Spleen (tissue), 7 donors: ENCODE data around the gene XDH.

Experiments
- CTCF ChIP-seq, 11 experiments: fragments of 200-600 bp in 7 of 11; fragments of 450-650 bp in 4 of 11; sonication (generic) in 4 of 11; IDR thresholded peaks in 8 of 11; conservative IDR thresholded peaks in 3 of 11; 1 replicate in 7 of 11; 2 replicates in 4 of 11; pipeline versions ENCODE4 v1.4.0 to v1.8.0; 2016 to 2021; ENCODE audit warnings: antibody characterized with exemption in 11 of 11, inconsistent platforms in 4 of 11, mild to moderate bottlenecking in 1 of 11
- POLR2A ChIP-seq, 3 donors: fragments of 450-650 bp; IDR thresholded peaks; one replicate each; pipeline ENCODE4 v1.5.1; 2017; ENCODE audit warnings: antibody characterized with exemption in 3 of 3, mild to moderate bottlenecking in 1 of 3
- POLR2AphosphoS5 ChIP-seq, 3 donors: sonication (generic); formaldehyde crosslinking; IDR thresholded peaks; one replicate each; pipeline ENCODE4 v1.5.1; 2017; ENCODE audit warnings: antibody characterized with exemption in 3 of 3
- donor health status: DM: no; HTN: no; CAD: no; lungs with moderate emphysema.
- donor health status: DM: no; HTN: no; CAD: no.
- donor health status: DM: no; HTN: no; CAD: no.

GRCh38 chr2:31348618-31349017, 65.9 kb downstream of the XDH start:
- TF ChIP-seq POLR2A (IDR thresholded peaks at IDR 0.05) (no peak), POLR2AphosphoS5 (IDR thresholded peaks at IDR 0.05) (no peak), CTCF (IDR thresholded peaks at IDR 0.05 in 8 of 11, conservative IDR thresholded peaks at IDR 0.05 in 3 of 11) (no peak)
